ENCODE measurements around the gene MYO1F. TPM values are rescaled to one million over a fixed set of nuclear protein-coding genes. Genes with fewer than 3 reads are reported as not detected.

The MYO1F gene
- total and polyA plus RNA-seq, 2 donors (not counting 1 experiment from before 2014, with no cell fraction given), result 76.3 to 126 TPM

DNA sequence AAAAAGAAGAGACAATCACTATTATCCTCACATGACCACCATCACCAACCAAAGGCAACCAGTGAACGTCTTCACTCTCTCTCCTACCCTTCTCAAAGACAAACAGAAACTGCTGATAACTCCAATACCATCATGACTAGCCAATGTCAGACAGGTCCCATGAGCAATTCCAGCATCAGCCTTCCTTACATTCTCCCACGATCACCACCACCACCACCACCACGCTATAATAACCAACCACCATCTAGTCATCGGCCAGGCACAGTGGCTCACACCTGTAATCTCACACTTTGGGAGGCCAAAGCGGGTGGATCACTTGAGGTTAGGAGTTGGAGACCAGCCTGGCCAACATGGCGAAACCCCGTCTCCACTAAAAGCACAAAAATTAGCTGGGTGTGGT lies 3.9 kb downstream of the MYO1F start:
- Histone ChIP-seq H2AFZ (ENCODE audit: insufficient read depth, low read depth, low read length, poor library complexity, severe bottlenecking) (no peak overlapping the region), H3K36me3 (replicated peaks in 1 of 2; ENCODE audit: control extremely low read depth in 1 of 2, control insufficient read depth in 1 of 2, extremely low read depth in 1 of 2, insufficient read depth in 2 of 2, low read length in 1 of 2) (no peaks in the 10 kb centered on the region), H3K27me3 (replicated peaks in 1 of 4; ENCODE audit: control extremely low read depth in 1 of 4, control insufficient read depth in 3 of 4, insufficient read depth in 4 of 4, low read length in 3 of 4) (no peaks in the 10 kb centered on the region), H3K4me2 (replicated peaks; ENCODE audit: low read depth, low read length, poor library complexity, severe bottlenecking) (no peak overlapping the region), H3K9ac (ENCODE audit: low read length) (no peak overlapping the region), H4K20me1 (ENCODE audit: control insufficient read depth, insufficient read depth, low read length, poor library complexity, severe bottlenecking) (peaks cover 15% of the 10 kb centered on the region), H3K4me1 (ENCODE audit: control insufficient read depth in 2 of 2, insufficient read depth in 2 of 2, low read length in 2 of 2) (peaks cover 42 to 58% of the 10 kb centered on the region in 2 donors), H3K27ac (ENCODE audit: low read length in 2 of 2) (no peak overlapping the region), H3K79me2 (ENCODE audit: control insufficient read depth, insufficient read depth, low read length) (peaks cover 83% of the 10 kb centered on the region), H3K9me3 (ENCODE audit: control extremely low read depth in 1 of 3, control insufficient read depth in 2 of 3, insufficient read depth in 1 of 3, low read length in 2 of 3) (peaks cover 0 to 4% (median 0%) of the 10 kb centered on the region in 3 donors), H3K4me3 (ENCODE audit: control extremely low read depth in 1 of 5, extremely low read depth in 1 of 5, insufficient read depth in 1 of 5, low read depth in 2 of 5, low read length in 4 of 5) (no peak overlapping the region)
- Mint-ChIP-seq H3K4me1 (peaks cover 62% of the 10 kb centered on the region), H3K4me3 (peak overlapping the region; percentile 20), H3K27ac (peak overlapping the region; percentile 51), H3K9me3 (ENCODE audit: insufficient read depth) (no peaks in the 10 kb centered on the region), H3K27me3 (no peaks in the 10 kb centered on the region)
- TF ChIP-seq, protein P1, sequence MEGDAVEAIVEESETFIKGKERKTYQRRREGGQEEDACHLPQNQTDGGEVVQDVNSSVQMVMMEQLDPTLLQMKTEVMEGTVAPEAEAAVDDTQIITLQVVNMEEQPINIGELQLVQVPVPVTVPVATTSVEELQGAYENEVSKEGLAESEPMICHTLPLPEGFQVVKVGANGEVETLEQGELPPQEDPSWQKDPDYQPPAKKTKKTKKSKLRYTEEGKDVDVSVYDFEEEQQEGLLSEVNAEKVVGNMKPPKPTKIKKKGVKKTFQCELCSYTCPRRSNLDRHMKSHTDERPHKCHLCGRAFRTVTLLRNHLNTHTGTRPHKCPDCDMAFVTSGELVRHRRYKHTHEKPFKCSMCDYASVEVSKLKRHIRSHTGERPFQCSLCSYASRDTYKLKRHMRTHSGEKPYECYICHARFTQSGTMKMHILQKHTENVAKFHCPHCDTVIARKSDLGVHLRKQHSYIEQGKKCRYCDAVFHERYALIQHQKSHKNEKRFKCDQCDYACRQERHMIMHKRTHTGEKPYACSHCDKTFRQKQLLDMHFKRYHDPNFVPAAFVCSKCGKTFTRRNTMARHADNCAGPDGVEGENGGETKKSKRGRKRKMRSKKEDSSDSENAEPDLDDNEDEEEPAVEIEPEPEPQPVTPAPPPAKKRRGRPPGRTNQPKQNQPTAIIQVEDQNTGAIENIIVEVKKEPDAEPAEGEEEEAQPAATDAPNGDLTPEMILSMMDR (IDR thresholded peaks at IDR 0.05), result no peak
- TF ChIP-seq EZH2 (IDR thresholded peaks at IDR 0.05; ENCODE audit: borderline replicate concordance, insufficient read depth, low read depth, low read length, poor library complexity, severe bottlenecking), result no peak
- WGBS (ENCODE audit: insufficient coverage), result 98% methylated on average over 4 of the region's 7 CpGs
- DNase-seq, result no peak
- CTCF ChIA-PET, result interaction anchor here (1.0 kb wide), 1 partner anchor 51 kb away, joined by 3 read pairs; no protein-coding TSS in a partner anchor
- no peak for ATAC-seq (ENCODE audit: low read depth)
- POLR2A ChIA-PET, result no interaction called here
- intact Hi-C loops (cut with micrococcal nuclease), result no loop called here

DNA sequence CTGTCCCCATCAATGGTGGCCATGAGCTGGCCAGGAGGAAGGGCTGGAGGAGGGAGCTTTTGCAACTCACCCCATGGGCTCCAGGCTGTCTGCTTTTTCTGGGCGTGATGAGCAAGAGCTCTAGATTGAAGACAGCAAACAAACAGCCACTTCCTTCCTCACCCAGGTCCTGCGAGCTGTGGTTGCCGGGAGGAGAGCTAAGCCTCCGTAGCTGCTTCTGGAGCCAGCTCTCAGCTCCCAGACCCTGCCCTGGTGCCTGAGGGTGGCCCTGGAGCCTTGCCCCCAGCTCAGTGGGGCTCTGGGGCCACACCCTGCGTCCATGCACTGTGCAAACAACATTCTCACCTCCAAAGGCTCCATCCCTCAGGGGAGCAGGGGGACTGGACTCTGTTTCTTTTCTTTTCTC lies 6.2 kb downstream of the MYO1F start:
- WGBS (ENCODE audit: insufficient coverage), result 8% methylated on average over 4 of the region's 5 CpGs
- no peaks in the 10 kb centered on the region for H3K36me3 ChIP-seq (replicated peaks in 1 of 2; ENCODE audit: control extremely low read depth in 1 of 2, control insufficient read depth in 1 of 2, extremely low read depth in 1 of 2, insufficient read depth in 2 of 2, low read length in 1 of 2)
- no peaks in the 10 kb centered on the region for H3K27me3 Mint-ChIP-seq
- peak overlapping the region; percentile 1 for H3K9ac ChIP-seq (ENCODE audit: low read length)
- peak overlapping the region in 3 of 5 experiments; percentile 12 to 32 (median 21) for H3K4me3 ChIP-seq (ENCODE audit: control extremely low read depth in 1 of 5, extremely low read depth in 1 of 5, insufficient read depth in 1 of 5, low read depth in 2 of 5, low read length in 4 of 5)
- intact Hi-C loops (cut with micrococcal nuclease), result no loop called here
- H3K9me3 ChIP-seq (ENCODE audit: control extremely low read depth in 1 of 3, control insufficient read depth in 2 of 3, insufficient read depth in 1 of 3, low read length in 2 of 3), result peaks cover 0 to 4% (median 0%) of the 10 kb centered on the region in 3 donors
- TF ChIP-seq, protein P1 (IDR thresholded peaks at IDR 0.05), result no peak
- no peaks in the 10 kb centered on the region for H3K9me3 Mint-ChIP-seq (ENCODE audit: insufficient read depth)
- CTCF ChIA-PET, result interaction anchor here (0.5 to 1.4 kb wide), 4 partner anchors 8 to 217 kb away, joined by 3 to 6 read pairs (median 5); no protein-coding TSS in a partner anchor
- H4K20me1 ChIP-seq (ENCODE audit: control insufficient read depth, insufficient read depth, low read length, poor library complexity, severe bottlenecking), result peaks cover 24% of the 10 kb centered on the region
- DNase-seq (peak; percentile 35), ATAC-seq (ENCODE audit: low read depth) (peak; percentile 25)
- H3K27ac ChIP-seq (ENCODE audit: low read length in 2 of 2), result peak overlapping the region in 1 of 2 donors; percentile 2
- POLR2A ChIA-PET, result interaction anchor here (0.7 kb wide), 1 partner anchor 103 kb away, joined by 3 read pairs; no protein-coding TSS in a partner anchor
- H3K79me2 ChIP-seq (ENCODE audit: control insufficient read depth, insufficient read depth, low read length), result peaks cover 75% of the 10 kb centered on the region
- peaks cover 27 to 36% of the 10 kb centered on the region in 2 donors for H3K4me1 ChIP-seq (ENCODE audit: control insufficient read depth in 2 of 2, insufficient read depth in 2 of 2, low read length in 2 of 2)
- H3K4me2 ChIP-seq (replicated peaks; ENCODE audit: low read depth, low read length, poor library complexity, severe bottlenecking), result peak overlapping the region; percentile 45
- H3K27ac Mint-ChIP-seq, result peak overlapping the region; percentile 68
- H3K4me1 Mint-ChIP-seq, result peaks cover 51% of the 10 kb centered on the region
- H2AFZ ChIP-seq (ENCODE audit: insufficient read depth, low read depth, low read length, poor library complexity, severe bottlenecking), result no peak overlapping the region
- H3K4me3 Mint-ChIP-seq, result peak overlapping the region; percentile 61
- H3K27me3 ChIP-seq (replicated peaks in 1 of 4; ENCODE audit: control extremely low read depth in 1 of 4, control insufficient read depth in 3 of 4, insufficient read depth in 4 of 4, low read length in 3 of 4), result no peaks in the 10 kb centered on the region

Data from B cell (primary cell).